ENCODE results near the gene ZC3H4. TPM values are rescaled to one million over a fixed set of nuclear protein-coding genes. Genes with fewer than 3 reads are reported as not detected.
A peak's percentile ranks its signal among the peaks of the same experiment; 100 is the strongest.

The ZC3H4 gene
- total RNA-seq, 1 donor from 2014 or later = 47.5 TPM

- H3K27me3 ChIP-seq = no peaks in the 10 kb centered on the region
- peak overlapping the region; percentile 99 for H3K4me3 ChIP-seq
- ATAC-seq (no peak), DNase-seq (no peak)
- no peak overlapping the region for H3K27ac ChIP-seq
- intact Hi-C loops (cut with DNase I) = no loop called here
- no peaks in the 10 kb centered on the region for H3K36me3 ChIP-seq
- H3K9me3 ChIP-seq = no peaks in the 10 kb centered on the region
- H3K4me1 ChIP-seq = peaks cover 10% of the 10 kb centered on the region
- no peak for TF ChIP-seq CTCF (IDR thresholded peaks at IDR 0.05)
Measured at GRCh38 chr19:47047272-47047762, 66.3 kb downstream of the ZC3H4 start.

- no peak overlapping the region for H3K27ac ChIP-seq
- no peak for ATAC-seq
- no peak for TF ChIP-seq CTCF (IDR thresholded peaks at IDR 0.05)
- H3K4me3 ChIP-seq = no peak overlapping the region
- peaks cover 10% of the 10 kb centered on the region for H3K4me1 ChIP-seq
- no peak for DNase-seq
- H3K9me3 ChIP-seq = no peaks in the 10 kb centered on the region
- intact Hi-C loops (cut with DNase I) = no loop called here
- no peaks in the 10 kb centered on the region for H3K27me3 ChIP-seq
- H3K36me3 ChIP-seq = no peaks in the 10 kb centered on the region
Measured at GRCh38 chr19:47045867-47046470, 67.6 kb downstream of the ZC3H4 start.

DNA sequence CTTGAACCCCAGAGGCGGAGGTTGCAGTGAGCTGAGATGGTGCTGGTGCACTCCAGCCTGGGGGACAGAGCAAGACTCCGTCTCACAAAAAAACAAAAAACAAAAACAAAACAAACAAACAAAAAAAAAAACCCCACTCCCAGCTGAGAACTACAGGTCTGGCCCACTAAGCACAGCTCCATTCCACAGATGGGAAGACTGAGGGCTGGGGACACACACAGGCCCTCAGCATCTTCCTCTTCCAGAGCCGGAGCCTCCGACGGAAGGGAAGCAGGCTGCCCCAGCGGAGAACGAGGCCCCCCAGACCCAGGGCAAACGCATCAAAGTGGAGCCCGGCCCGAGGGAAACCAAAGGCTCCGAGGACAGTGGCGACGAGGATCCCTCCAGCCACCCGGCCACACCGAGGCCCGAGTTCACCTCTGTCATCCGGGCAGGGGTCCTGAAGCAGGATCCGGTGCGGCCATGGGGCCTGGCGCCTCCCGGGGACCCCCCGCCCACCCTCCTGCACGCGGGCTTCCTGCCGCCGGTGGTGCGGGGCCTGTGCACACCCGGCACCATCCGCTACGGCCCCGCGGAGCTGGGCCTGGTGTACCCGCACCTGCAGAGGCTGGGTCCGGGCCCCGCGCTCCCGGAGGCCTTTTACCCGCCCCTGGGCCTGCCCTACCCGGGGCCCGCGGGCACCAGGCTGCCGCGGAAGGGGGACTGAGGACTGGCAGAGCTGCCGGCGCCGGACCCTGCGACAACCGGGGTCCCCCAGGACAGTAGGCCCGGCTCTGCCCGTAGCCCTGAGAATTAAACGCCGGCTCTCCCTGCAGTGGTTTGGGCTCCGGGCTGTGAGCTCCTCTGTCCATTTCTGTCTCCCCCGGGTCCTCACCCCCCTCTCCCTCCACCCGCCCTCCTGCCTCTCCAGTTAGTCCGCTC is 68.4 kb downstream of the ZC3H4 start:
- intact Hi-C loops (cut with DNase I) = no loop called here
- DNase-seq = no peak
- no peaks in the 10 kb centered on the region for H3K36me3 ChIP-seq
- no peak overlapping the region for H3K4me3 ChIP-seq
- H3K4me1 ChIP-seq = peaks cover 10% of the 10 kb centered on the region
- no peak for ATAC-seq
- H3K27ac ChIP-seq = no peak overlapping the region
- no peaks in the 10 kb centered on the region for H3K9me3 ChIP-seq
- no peak for TF ChIP-seq CTCF (IDR thresholded peaks at IDR 0.05)
- H3K27me3 ChIP-seq = no peaks in the 10 kb centered on the region

- ATAC-seq (no peak), DNase-seq (no peak)
- H3K36me3 ChIP-seq = no peaks in the 10 kb centered on the region
- no peak overlapping the region for H3K4me3 ChIP-seq
- no peaks in the 10 kb centered on the region for H3K27me3 ChIP-seq
- intact Hi-C loops (cut with DNase I) = no loop called here
- H3K27ac ChIP-seq = no peak overlapping the region
- H3K4me1 ChIP-seq = peaks cover 6% of the 10 kb centered on the region
- TF ChIP-seq CTCF (IDR thresholded peaks at IDR 0.05) = no peak
- H3K9me3 ChIP-seq = no peaks in the 10 kb centered on the region
Measured at GRCh38 chr19:47040869-47041268, 72.7 kb downstream of the ZC3H4 start.

- DNase-seq = no peak
- no peak overlapping the region for H3K4me3 ChIP-seq
- peaks cover 6% of the 10 kb centered on the region for H3K4me1 ChIP-seq
- intact Hi-C loops (cut with DNase I) = no loop called here
- ATAC-seq = no peak
- no peaks in the 10 kb centered on the region for H3K9me3 ChIP-seq
- H3K27ac ChIP-seq = no peak overlapping the region
- H3K27me3 ChIP-seq = no peaks in the 10 kb centered on the region
- no peaks in the 10 kb centered on the region for H3K36me3 ChIP-seq
- no peak for TF ChIP-seq CTCF (IDR thresholded peaks at IDR 0.05)
Measured at GRCh38 chr19:47039239-47039874, 74.2 kb downstream of the ZC3H4 start.

Measured in upper lobe of right lung (tissue), 1 donor.